ENCODE results near the gene MVB12B. TPM values are rescaled to one million over a fixed set of nuclear protein-coding genes. Genes with fewer than 3 reads are reported as not detected.

The MVB12B gene
- total and polyA plus RNA-seq, 2 of the 8 experiments (the other 6 are each of a cell fraction or from before 2014, with no cell fraction given) = 2.6 to 5.0 TPM

- Histone ChIP-seq H4K8ac (ENCODE audit: extremely low read depth, insufficient read depth, low read length) (no peak overlapping the region), H3K9me3 (ENCODE audit: insufficient read depth in 2 of 2, low read depth in 1 of 2, low read length in 1 of 2) (no peaks in the 10 kb centered on the region), H3K4me1 (replicated peaks in 1 of 4; ENCODE audit: control insufficient read depth in 3 of 4, insufficient read depth in 4 of 4, low read length in 3 of 4) (peaks cover 0 to 12% (median 10%) of the 10 kb centered on the region in 4 experiments; a peak in 6 of 7 replicates), H3K4me3 (ENCODE audit: extremely low read depth in 1 of 4, insufficient read depth in 2 of 4, low read depth in 3 of 4, low read length in 4 of 4) (no peak overlapping the region), H3K36me3 (ENCODE audit: control insufficient read depth in 2 of 4, insufficient read depth in 4 of 4, low read length in 3 of 4) (no peaks in the 10 kb centered on the region), H4K91ac (replicated peaks; ENCODE audit: insufficient read length, low read length) (no peak overlapping the region), H2AK5ac (ENCODE audit: low read depth, low read length) (no peak overlapping the region), H3K23me2 (ENCODE audit: low read depth, low read length) (peaks cover 5% of the 10 kb centered on the region; the same call in 1 of the 2 replicates), H3K14ac (ENCODE audit: insufficient read length) (no peak overlapping the region), H3K18ac (ENCODE audit: extremely low read depth, low read length) (no peak overlapping the region; the same call in 1 of the 2 replicates), H2BK120ac (replicated peaks; ENCODE audit: low read depth, low read length) (no peak overlapping the region), H2BK12ac (ENCODE audit: low read depth, low read length) (0 out of 2 replicates have a peak overlapping the region, but pooled peaks have one; percentile 39), H3K27me3 (replicated peaks in 1 of 4; ENCODE audit: control insufficient read depth in 3 of 4, extremely low read depth in 1 of 4, insufficient read depth in 3 of 4, low read length in 3 of 4) (peaks cover 0 to 12% (median 7%) of the 10 kb centered on the region in 4 experiments; a peak in 4 of 7 replicates), H2AFZ (ENCODE audit: low read length) (no peak overlapping the region), H3K27ac (ENCODE audit: low read depth, low read length) (no peak overlapping the region), H4K20me1 (replicated peaks in 1 of 2; ENCODE audit: control insufficient read depth in 1 of 2, insufficient read depth in 2 of 2, low read length in 2 of 2) (no peaks in the 10 kb centered on the region), H3K4me2 (ENCODE audit: insufficient read depth in 1 of 2, low read depth in 2 of 2, low read length in 2 of 2) (no peak overlapping the region), H4K5ac (ENCODE audit: insufficient read length, low read depth, low read length) (no peak overlapping the region), H3K4ac (replicated peaks; ENCODE audit: insufficient read length, low read depth, low read length) (no peak overlapping the region), H3K23ac (ENCODE audit: insufficient read length) (no peak overlapping the region), H2BK5ac (ENCODE audit: low read depth, low read length) (no peak overlapping the region), H3K9ac (replicated peaks in 1 of 4; ENCODE audit: extremely low read depth in 1 of 4, low read depth in 3 of 4, low read length in 3 of 4) (no peak overlapping the region), H3K56ac (replicated peaks; ENCODE audit: insufficient read length, low read depth, low read length) (no peak overlapping the region), H3K79me1 (ENCODE audit: low read depth, low read length) (no peaks in the 10 kb centered on the region), H2BK15ac (ENCODE audit: low read length) (no peak overlapping the region), H2BK20ac (ENCODE audit: low read length) (no peak overlapping the region), H3K79me2 (ENCODE audit: control insufficient read depth in 1 of 2, insufficient read depth in 2 of 2, low read length in 2 of 2) (no peaks in the 10 kb centered on the region)
- 81% methylated on average over 8 of the region's 8 CpGs; no CpG with 5 or more reads in 1 of the 2 experiments for WGBS, 2 experiments (ENCODE audit: extremely low coverage in 1 of 2, insufficient coverage in 1 of 2, insufficient read length in 1 of 2, insufficient replicate concordance in 2 of 2, low coverage in 1 of 2, low lambda C conversion rate in 2 of 2, missing lambda C conversion rate in 1 of 2)
- DNase-seq (ENCODE audit: low read depth in 1 of 2, low spot score in 2 of 2) (peak in 1 of 2 experiments; percentile 48), FAIRE-seq (no peak)
- POLR2A ChIA-PET (ENCODE audit: partially characterized antibody) = no interaction called here
- CTCF ChIA-PET (ENCODE audit: partially characterized antibody) = interaction anchor here (1.0 to 24.3 kb wide), 7 partner anchors 8 to 45 kb away, joined by 3 to 343 read pairs (median 26); no protein-coding TSS in a partner anchor
- TF ChIP-seq TCF12 (IDR thresholded peaks at IDR 0.05; ENCODE audit: low read depth, low read length) = no peak
- TF ChIP-seq TAF1 (IDR thresholded peaks at IDR 0.05; ENCODE audit: low read depth, low read length) = no peak
- no peak for TF ChIP-seq USF2 (IDR thresholded peaks at IDR 0.05; ENCODE audit: low read length)
- no peak for TF ChIP-seq POLR2A (IDR thresholded peaks at IDR 0.05; ENCODE audit: control extremely low read depth in 1 of 2, low read depth in 2 of 2, low read length in 2 of 2)
- no peak for TF ChIP-seq TAF7 (optimal IDR thresholded peaks at IDR 0.05; ENCODE audit: borderline replicate concordance, low read depth, low read length)
- TF ChIP-seq E2F6 (IDR thresholded peaks at IDR 0.05) = no peak
- no peak for TF ChIP-seq BRCA1 (IDR thresholded peaks at IDR 0.05; ENCODE audit: low read depth, low read length)
- TF ChIP-seq ZNF274 (IDR thresholded peaks at IDR 0.05; ENCODE audit: borderline replicate concordance, extremely low read depth, low read length) = no peak
- TF ChIP-seq JUND (IDR thresholded peaks at IDR 0.05; ENCODE audit: low read length) = no peak
- TF ChIP-seq TEAD4 (IDR thresholded peaks at IDR 0.05; ENCODE audit: low read depth, low read length) = no peak
- no peak for TF ChIP-seq CHD1 (IDR thresholded peaks at IDR 0.05; ENCODE audit: low read depth, low read length)
- TF ChIP-seq YY1 (IDR thresholded peaks at IDR 0.05; ENCODE audit: low read depth, low read length) = no peak
- TF ChIP-seq CBX8 (IDR thresholded peaks at IDR 0.05; ENCODE audit: borderline replicate concordance, low read depth, low read length) = no peak
Measured at GRCh38 chr9:126516561-126516935, 189.9 kb downstream of the MVB12B start.
